NCI-H146 treated with DMSO at 0.1 percent for 48 hours (cell line): ENCODE measurements around the gene DUSP23.

Experiments used
- DNase-seq: peaks from one replicate; lab custom pipeline; 2025; ENCODE audit not compliant: unreplicated experiment; lab: John Stamatoyannopoulos, UW

DUSP23 gene

GRCh38 chr1:159827102-159827490, 46.3 kb downstream of the DUSP23 start:
- no peak for DNase-seq

- DNase-seq, result no peak
Measured at GRCh38 chr1:159827549-159827948, 46.8 kb downstream of the DUSP23 start.

GRCh38 chr1:159828176-159828575, 47.4 kb downstream of the DUSP23 start:
- no peak for DNase-seq

- no peak for DNase-seq
Measured at GRCh38 chr1:159828581-159829272, 48.0 kb downstream of the DUSP23 start.

GRCh38 chr1:159829273-159829634, 48.5 kb downstream of the DUSP23 start:
- DNase-seq, result peak; percentile 11

- no peak for DNase-seq
Measured at GRCh38 chr1:159829822-159830465, 49.2 kb downstream of the DUSP23 start.

GRCh38 chr1:159830722-159831121, 50.0 kb downstream of the DUSP23 start:
- DNase-seq, result no peak

- peak; percentile 85 for DNase-seq
Measured at GRCh38 chr1:159831412-159832141, 50.8 kb downstream of the DUSP23 start.
